Activated CD4-positive, alpha-beta T cell treated with anti-CD3 and anti-CD28 coated beads, Interleukin-2, amount 10 ng/mL, durations not matched to agents 7 days and 5 days (primary cell): ENCODE measurements around the gene GDI1. TPM values are rescaled to one million over a fixed set of nuclear protein-coding genes. Genes with fewer than 3 reads are reported as not detected.

Experiments
- CTCF ChIA-PET: fragments of 350-600 bp; sonication (Branson Sonifier 250); formaldehyde crosslinking; loops from one replicate; lab custom pipeline; 2021; ENCODE audit warnings: antibody characterized with exemption; lab: Charles Lee
- POLR2A ChIA-PET: fragments of 350-600 bp; sonication (Branson Sonifier 250); formaldehyde crosslinking; loops from one replicate; lab custom pipeline; 2021; ENCODE audit warnings: antibody characterized with exemption; lab: Charles Lee
- DNase-seq: peaks from one replicate; pipeline ENCODE4 v3.0.0-alpha.2; 2020
- H3K27ac Mint-ChIP-seq: one replicate; pipeline ENCODE4 v1.8.0; 2021; ENCODE audit warnings: mild to moderate bottlenecking, moderate library complexity, mixed read lengths
- H3K27me3 Mint-ChIP-seq: one replicate; pipeline ENCODE4 v1.8.0; 2021; ENCODE audit warnings: mixed read lengths
- H3K36me3 Mint-ChIP-seq: one replicate; pipeline ENCODE4 v1.8.0; 2021; ENCODE audit warnings: low read depth, mixed read lengths
- H3K4me1 Mint-ChIP-seq: one replicate; pipeline ENCODE4 v1.8.0; 2021; ENCODE audit warnings: mixed read lengths
- H3K4me3 Mint-ChIP-seq: one replicate; pipeline ENCODE4 v1.8.0; 2021; ENCODE audit warnings: mild to moderate bottlenecking, moderate library complexity, mixed read lengths
- H3K9me3 Mint-ChIP-seq: one replicate; pipeline ENCODE4 v1.8.0; 2021; ENCODE audit warnings: mixed read lengths
- microRNA-seq: library from miRNA; unstranded; fragments of <30 nt; microRNA quantifications from one replicate; pipeline ENCODE4 v1.2.0, GENCODE V29; 2021; ENCODE audit warnings: borderline microRNAs expressed, borderline replicate concordance
- total RNA-seq, 2 experiments: library from RNA; stranded (reverse); gene quantifications; one replicate each; pipeline ENCODE4 v1.2.3, GENCODE V29; 2021

GDI1 gene
- total RNA-seq, 2 experiments from 2014 or later: 118 to 123 TPM

GRCh38 chrX:154490414-154491083 lies 53.6 kb downstream of the GDI1 start, which contains the start of gene SLC10A3:
TSS of gene SLC10A3 (minus strand) at chrX:154490629. CDS start at chrX:154488940, 1,689 bp downstream.
- CTCF ChIA-PET: interaction anchor here (1.4 to 1.9 kb wide), 3 partner anchors 10 to 542 kb away, joined by 3 to 5 read pairs (median 4); no protein-coding TSS in a partner anchor
- peak within 1 kb of the TSS; percentile 96 for H3K27ac Mint-ChIP-seq
- H3K36me3 Mint-ChIP-seq: peaks cover 1% of the 10 kb centered on the region
- H3K4me3 Mint-ChIP-seq: peak within 1 kb of the TSS; percentile 85
- no peaks in the 10 kb centered on the region for H3K9me3 Mint-ChIP-seq
- H3K27me3 Mint-ChIP-seq: no peaks in the 10 kb centered on the region
- POLR2A ChIA-PET: interaction anchor here (0.7 to 1.0 kb wide), 3 partner anchors 9 to 92 kb away, joined by 3 to 4 read pairs (median 3); partner anchors contain the start of gene RPL10
- H3K4me1 Mint-ChIP-seq: peaks cover 32% of the 10 kb centered on the region
- peak; percentile 90 for DNase-seq

Small RNA genes lying within 50 kb of the gene (microRNA-seq; reads per million reads assigned to microRNA genes)
- gene MIR6858: 0.63 reads per million

Other genes with a start within 250 kb of the GDI1 start
- gene OPN1MW2, start 217.4 kb upstream of the GDI1 start, total RNA-seq: not detected
- gene OPN1MW3, start 179.6 kb upstream of the GDI1 start, total RNA-seq: not detected
- gene TEX28, start 142.0 kb upstream of the GDI1 start, total RNA-seq: not detected
- 1 to 10 TPM; 4.2 to 5.2 TPM for gene TKTL1, start 141.4 kb upstream of the GDI1 start, total RNA-seq
- 1,000 to 10,000 TPM; 1,440 to 1,524 TPM for gene FLNA, start 62.5 kb upstream of the GDI1 start, total RNA-seq
- gene EMD, start 57.9 kb upstream of the GDI1 start, total RNA-seq: 10 to 100 TPM; 52.1 to 59.9 TPM
- 1,000 to 10,000 TPM; 1,884 to 2,727 TPM for gene RPL10, start 38.8 kb upstream of the GDI1 start, total RNA-seq
- gene DNASE1L1, start 27.9 kb upstream of the GDI1 start, total RNA-seq: 10 to 100 TPM; 21.8 to 24.3 TPM
- 100 to 1,000 TPM in 1 of 2 experiments, 10 to 100 TPM in 1; 86.6 to 104 TPM for gene TAFAZZIN, start 25.6 kb upstream of the GDI1 start, total RNA-seq
- gene ATP6AP1, start 8.5 kb upstream of the GDI1 start, total RNA-seq: 10 to 100 TPM; 46.1 to 46.9 TPM
- 10 to 100 TPM; 54.3 to 66.9 TPM for gene FAM50A, start 7.0 kb downstream of the GDI1 start, total RNA-seq
- gene PLXNA3, start 21.1 kb downstream of the GDI1 start, total RNA-seq: 10 to 100 TPM; 26.2 to 28.3 TPM
- gene LAGE3, start 42.1 kb downstream of the GDI1 start, total RNA-seq: 10 to 100 TPM; 43.2 to 47.9 TPM
- gene UBL4A, start 49.5 kb downstream of the GDI1 start, total RNA-seq: 10 to 100 TPM; 46.4 to 47.3 TPM
- 10 to 100 TPM; 21.7 to 26.0 TPM for gene SLC10A3, start 53.5 kb downstream of the GDI1 start, total RNA-seq
- gene FAM3A, start 79.1 kb downstream of the GDI1 start, total RNA-seq: 10 to 100 TPM; 34.4 to 38.6 TPM
- 10 to 100 TPM; 64.7 to 69.4 TPM for gene G6PD, start 109.7 kb downstream of the GDI1 start, total RNA-seq
- 10 to 100 TPM; 41.5 to 46.0 TPM for gene IKBKG, start 110.5 kb downstream of the GDI1 start, total RNA-seq
- not detected for gene CTAG1A, start 148.0 kb downstream of the GDI1 start, total RNA-seq
- not detected for gene CTAG1B, start 182.1 kb downstream of the GDI1 start, total RNA-seq
- not detected for gene CTAG2, start 216.4 kb downstream of the GDI1 start, total RNA-seq